GM19438 (cell line): Measurements from ENCODE around the gene BICRA.
"Not testable (repeated sequence)": the region's sequence is repeated elsewhere in the genome, so short reads cannot be mapped to it uniquely, and the experiment has no call there.

Source experiments
- ATAC-seq: cut with Tn5 transposase; IDR thresholded peaks from one replicate; pipeline ENCODE4 v1.9.1; 2021; ENCODE audit warnings: low read depth; ENCODE audit not compliant: unreplicated experiment

Gene BICRA

DNA sequence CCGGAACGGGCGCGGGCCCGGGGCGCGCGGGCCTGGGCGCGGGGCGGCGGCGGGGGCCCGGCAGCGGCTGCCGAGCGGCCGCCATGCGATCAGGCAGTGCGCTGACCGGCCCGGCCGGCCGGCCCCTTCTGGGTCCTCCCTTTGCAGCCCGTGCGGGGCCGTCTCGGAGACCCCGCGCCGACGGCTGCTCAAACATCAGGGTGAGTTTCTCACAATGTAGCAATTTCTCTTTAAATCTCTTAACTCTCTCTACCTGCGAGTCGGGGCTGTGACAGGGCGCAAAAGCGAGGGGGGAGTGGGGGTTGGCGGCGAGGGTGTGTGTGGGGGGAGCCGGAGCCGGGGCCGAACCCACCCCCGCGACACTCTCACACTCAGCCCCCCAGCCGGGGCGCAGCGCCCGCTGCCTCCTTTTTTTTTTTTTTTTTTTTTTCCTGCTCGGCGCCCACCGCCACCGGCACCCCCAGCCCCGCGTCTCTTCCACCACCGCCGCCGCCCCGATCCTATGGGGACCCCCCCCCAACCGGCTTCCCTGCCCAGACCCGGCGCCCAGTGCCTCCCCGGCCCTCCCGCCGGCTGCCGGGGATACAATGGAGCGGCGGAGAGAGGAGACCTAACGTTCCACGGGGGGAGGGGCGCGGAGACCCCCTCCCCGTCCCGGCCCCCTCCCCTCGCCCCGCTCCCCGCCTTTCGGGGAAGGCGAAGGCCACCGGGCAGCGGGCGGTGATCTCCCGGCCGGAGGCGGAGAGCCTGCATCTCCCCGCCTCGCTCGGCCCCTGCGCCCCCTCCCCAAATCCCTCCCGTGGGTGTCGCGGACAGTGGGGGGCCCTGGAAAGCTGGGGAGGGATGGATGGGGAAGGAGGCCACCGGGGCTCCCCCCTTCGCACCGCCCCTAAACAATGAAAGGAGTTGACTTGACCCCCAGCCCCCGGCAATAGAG lies at the start of gene BICRA:
BICRA (plus strand) TSS at position 166 of the 937 bp plus-strand sequence. CDS start 64,441 bp downstream, outside the sequence.
- peak; percentile 41 for ATAC-seq

- ATAC-seq = no peak
Observed at GRCh38 chr19:47560999-47561398, 47.9 kb upstream of the BICRA start.

DNA sequence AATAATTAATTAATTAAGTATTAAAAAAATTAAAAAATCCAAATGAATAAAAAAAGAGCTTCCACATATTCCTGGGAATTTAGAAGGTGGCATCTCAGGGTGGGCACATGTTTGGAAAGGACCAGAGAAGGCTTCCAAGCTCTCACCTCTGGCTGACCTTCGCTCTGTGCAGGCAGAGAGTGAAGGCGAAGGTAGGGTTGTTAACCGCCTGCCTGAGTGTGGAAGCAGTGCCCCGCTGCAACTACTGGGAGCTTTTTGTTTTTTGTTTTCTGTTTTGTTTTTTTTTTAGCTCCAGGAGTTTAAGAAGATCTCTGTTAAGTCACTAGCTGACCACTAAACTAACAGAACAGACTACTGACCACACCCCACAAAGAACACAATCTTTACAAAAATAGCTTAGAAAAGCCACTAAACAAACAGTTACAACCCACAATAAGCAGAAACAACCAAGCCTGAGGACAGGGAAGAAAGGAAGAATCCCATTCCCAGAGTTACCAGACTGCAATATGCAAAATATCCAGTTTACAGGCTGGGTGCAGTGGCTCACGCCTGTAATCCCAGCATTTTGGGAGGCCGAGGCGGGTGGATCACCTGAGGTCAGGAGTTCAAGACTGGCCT lies 47.4 kb upstream of the BICRA start:
- ATAC-seq = no peak

- ATAC-seq = no peak
Observed at GRCh38 chr19:47564081-47564480, 44.9 kb upstream of the BICRA start.

DNA sequence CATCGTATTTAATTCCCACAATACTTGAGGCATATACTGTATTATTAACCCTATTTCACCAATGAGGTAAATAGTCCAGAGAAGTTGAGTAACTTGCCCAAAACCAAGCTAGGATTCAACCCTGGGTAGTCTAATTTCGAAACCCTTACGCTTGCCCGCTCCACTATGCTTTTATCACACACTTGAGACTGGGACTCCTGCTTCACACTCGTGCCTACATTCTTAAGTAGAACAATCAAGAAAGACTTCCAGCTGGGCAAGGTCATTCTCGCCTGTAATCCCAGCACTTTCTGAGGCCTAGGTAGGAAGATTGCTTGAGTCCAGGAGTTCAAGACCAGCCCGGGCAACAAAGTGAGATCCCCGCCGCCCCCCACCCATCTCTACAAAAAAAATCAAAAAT lies 39.6 kb upstream of the BICRA start:
- ATAC-seq = no peak

DNA sequence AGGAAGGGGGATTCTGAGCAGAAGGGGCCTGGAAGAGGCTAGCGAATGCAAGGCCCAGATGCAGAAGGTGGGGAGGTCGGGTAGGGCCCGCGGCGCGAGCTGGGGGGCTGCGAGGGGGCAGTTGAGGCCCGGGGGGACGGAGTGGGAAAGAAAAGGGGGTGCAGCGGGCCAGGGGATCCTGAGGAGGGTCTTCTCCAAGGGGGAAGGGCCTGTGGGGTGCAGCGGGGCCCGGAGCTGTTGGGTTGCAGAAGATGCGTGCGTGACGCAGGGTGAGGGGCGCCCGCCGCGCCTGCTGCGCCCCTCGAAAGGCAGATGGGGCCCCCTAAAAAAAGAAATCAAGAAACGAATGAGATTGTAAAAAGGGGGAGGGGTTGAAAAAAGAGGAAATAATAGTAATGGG lies 36.3 kb upstream of the BICRA start:
- no peak for ATAC-seq

DNA sequence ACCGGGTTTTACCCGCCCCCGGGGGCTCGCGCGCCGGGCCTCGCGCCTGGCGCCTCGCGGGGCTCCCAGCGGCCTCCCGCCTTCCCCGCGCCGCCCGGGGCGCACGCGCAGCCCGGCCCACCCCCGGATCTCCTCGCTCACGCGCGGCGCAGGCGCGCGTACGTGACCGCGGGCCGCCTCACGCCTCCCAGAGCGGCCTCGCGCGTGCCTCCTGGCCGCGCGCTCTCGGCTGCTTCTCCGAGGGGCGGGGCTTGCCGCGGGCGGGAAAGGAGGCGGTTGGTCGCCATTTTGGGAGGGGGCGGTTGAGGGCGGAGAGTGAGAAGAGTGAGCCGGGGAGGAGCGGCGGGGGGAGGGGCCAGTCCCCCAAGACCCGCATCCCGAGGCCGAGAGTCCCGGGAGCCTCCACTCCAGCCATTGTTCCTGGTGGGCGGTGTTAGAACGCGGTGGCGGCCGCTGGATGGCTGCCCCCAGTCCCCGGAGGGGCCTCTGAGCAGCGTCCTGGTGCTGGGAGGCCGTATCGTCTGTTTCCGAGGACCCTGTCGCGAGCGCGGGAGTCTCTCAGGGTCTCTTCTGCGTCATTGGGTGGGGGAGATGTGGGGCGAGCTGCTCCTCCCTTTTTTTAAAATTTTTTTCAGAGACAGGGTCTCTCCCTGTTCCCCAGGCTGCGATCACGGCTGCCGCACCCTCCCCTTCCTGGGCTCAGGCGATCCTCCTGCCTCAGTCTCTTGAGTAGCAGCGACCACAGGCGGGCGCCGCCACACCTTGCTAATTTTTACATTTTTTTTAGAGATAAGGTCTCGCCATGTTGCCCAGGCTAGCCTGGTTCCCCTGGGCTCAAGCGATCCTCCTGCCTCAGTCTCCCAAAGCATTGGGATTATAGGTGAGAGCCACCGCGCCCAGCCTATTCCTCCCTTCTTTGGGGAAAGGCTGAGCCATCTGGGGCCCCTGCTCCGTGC lies 35.6 kb upstream of the BICRA start, which contains the start of gene ZNF541:
ZNF541 (minus strand) TSS at position 78 of the 956 bp plus-strand sequence. CDS start 17,292 bp downstream, outside the sequence.
- ATAC-seq = no peak

GRCh38 chr19:47580397-47580796 lies 28.5 kb upstream of the BICRA start:
- no peak for ATAC-seq

GRCh38 chr19:47581605-47582319 lies 27.2 kb upstream of the BICRA start:
- no peak for ATAC-seq

GRCh38 chr19:47582320-47582909 lies 26.5 kb upstream of the BICRA start:
- no peak for ATAC-seq

DNA sequence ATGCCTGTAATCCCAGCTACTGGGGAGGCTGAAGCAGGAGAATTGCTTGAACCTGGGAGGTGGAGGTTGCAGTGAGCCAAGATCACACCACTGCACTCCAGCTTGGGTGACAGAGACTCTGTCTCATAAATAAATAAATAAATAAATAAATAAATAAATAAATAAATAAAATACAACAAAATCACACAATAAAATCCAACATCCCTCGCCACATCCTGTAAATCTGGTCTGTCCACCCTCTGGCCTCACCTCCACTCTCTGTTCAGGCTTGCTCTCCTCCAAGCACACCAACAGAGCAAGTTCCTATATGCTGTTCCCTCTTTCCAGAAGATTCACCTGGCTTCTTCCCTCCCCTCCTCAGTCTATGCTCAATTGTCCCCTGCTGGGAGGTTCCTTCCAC lies 25.8 kb upstream of the BICRA start:
- ATAC-seq = not testable (repeated sequence)

DNA sequence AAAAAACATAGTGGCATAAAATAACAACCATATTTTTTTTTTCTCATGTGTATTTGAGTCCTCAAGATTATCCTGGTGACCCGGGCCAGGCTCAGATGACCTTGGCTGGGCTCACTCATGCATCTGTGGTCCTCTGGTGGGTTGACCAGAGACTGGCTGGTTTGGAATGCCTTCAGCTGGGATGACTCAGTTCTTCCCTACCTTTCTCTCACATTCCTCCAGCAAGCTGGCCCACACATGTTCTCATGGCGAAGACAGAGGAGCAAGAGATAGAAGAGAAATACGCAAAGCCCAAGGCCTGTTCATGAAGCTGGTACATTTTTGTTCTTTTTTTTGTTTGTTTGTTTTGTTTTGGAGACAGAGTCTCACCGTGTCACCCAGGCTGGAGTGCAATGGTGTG lies 21.6 kb upstream of the BICRA start:
- no peak for ATAC-seq

DNA sequence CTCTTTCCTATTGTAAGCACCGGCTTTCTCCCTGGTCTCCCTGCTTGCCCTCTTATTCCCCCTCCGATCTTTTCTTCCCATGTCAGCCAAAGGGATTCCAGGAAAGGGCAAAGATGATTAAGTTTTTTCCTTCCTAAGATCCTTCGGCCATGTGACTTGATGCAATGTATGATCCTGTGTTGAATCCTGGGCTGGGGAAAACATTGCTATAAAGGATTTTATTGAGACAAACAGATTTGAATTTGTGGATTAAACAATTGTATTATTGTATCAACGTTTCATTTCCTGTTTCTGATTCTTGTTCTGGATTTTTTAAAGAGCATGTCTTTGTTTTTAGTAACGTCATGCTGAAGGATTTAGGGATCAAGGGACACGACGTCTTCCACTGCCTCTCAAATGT lies 19.1 kb upstream of the BICRA start:
- no peak for ATAC-seq

DNA sequence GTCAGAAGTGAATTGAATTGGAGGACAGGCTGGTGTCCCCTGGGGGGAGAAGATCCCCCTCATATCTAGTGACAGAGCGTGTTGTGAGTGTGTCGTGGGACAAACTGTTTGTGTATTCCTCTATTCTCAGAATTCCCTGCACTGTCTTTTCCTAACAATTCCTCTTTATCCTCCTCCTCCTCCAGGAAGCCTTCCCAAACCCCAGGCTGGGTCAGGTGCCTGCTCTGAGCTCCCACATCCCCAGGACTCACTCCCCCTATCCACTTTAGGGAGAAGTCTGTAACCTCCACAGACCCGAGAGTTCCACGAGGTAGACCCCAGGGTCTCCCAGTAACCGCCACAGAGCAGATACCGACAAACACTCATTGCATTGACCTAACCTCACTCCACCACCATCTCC lies 15.1 kb upstream of the BICRA start:
- ATAC-seq = no peak

DNA sequence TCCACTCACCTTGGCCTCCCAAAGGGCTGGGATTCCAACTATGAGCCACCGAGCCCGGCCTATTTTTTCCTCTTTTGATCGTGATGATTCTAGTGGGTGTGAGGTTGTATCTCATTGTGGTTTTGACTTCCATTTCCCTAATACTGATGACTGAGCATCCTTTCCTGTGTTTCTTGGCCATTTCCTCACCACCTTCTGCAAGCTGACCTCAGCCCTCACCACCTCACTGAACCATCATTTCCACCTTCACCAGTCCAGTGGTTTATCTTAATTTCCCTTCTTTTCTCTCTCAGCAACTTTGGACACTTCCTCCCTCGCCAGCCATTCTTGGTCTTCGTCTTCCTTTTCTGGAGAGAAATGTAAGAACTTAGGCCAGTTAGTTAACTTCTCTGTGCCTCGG lies 13.0 kb upstream of the BICRA start:
- ATAC-seq = no peak

DNA sequence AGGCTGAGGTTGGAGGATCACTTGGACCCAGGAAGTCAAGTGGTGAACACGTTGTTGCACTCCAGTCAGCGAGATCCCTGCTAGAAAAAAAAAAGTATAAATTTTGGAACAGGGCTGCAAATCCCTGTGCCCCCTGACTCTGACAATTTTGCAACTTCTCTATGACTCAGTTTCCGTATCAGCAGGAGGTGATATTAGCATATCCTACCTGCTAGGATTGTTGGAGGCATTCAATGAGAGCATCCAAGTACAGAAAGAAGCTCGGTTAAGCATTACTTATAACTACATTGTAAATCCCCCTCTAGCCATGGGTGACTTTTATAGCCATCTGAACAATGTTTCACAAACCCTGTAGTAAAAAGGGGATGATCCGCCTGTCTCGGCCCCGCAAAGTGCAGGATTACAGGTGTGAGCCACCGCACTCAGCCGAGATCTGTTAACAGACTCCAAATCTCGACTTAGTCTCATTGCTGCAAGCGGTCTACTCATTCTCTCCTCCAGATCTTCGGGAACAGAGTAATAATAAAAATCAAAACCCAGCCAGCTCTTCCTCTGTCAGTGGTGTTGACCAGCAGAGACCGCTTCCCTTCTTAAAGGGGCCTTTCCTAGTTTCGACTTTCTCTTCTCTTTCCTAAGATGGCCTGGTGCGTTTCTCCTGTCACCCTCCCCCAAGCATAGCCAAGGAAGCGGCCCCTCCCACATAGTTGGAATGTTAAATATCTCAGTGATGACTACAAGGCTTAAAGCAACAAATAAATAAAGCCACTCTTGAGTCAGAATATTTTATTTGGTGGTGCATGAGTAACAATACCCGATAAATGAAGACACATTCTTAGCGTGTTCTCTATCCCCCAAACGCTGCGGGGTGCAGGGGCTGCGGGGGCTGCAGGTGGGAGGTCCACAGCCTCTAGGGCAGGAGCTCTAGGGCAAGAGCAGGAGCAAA lies 10.3 kb upstream of the BICRA start:
- no peak for ATAC-seq

GRCh38 chr19:47599671-47600245 lies 9.2 kb upstream of the BICRA start:
- not testable (repeated sequence) for ATAC-seq
